HT-29 (cell line): Measurements from ENCODE around the gene CHST7. TPM values are rescaled to one million over a fixed set of nuclear protein-coding genes. Genes with fewer than 3 reads are reported as not detected.

Experiments
- DNase-seq: peaks from one replicate; pipeline ENCODE4 v3.0.0-alpha.2; 2015; ENCODE audit warnings: low spot score
- total RNA-seq: library from RNA; depleted of rRNA; stranded (reverse); fragments of >200 nt; shearing (Covaris generic); gene quantifications from 2 replicates; pipeline ENCODE4 v1.2.3, GENCODE V29; 2014

CHST7 gene
- total RNA-seq, 1 experiment from 2014 or later = 2.3 TPM

- DNase-seq = peak; percentile 32
Observed at GRCh38 chrX:46572340-46572936, 1.1 kb upstream of the CHST7 start.

- peak; percentile 32 for DNase-seq
Observed at GRCh38 chrX:46573892-46574773, 568 bp downstream of the CHST7 start.

- no peak for DNase-seq
Observed at GRCh38 chrX:46574774-46575381, 1.3 kb downstream of the CHST7 start.

GRCh38 chrX:46575586-46575985, 2.0 kb downstream of the CHST7 start:
- no peak for DNase-seq

GRCh38 chrX:46575991-46576392, 2.4 kb downstream of the CHST7 start:
- no peak for DNase-seq

GRCh38 chrX:46576458-46576857, 2.9 kb downstream of the CHST7 start:
- DNase-seq = no peak

GRCh38 chrX:46577221-46578005, 3.8 kb downstream of the CHST7 start:
- no peak for DNase-seq

GRCh38 chrX:46579250-46579649, 5.7 kb downstream of the CHST7 start:
- no peak for DNase-seq

GRCh38 chrX:46580613-46581012, 7.0 kb downstream of the CHST7 start:
- no peak for DNase-seq

GRCh38 chrX:46582325-46582724, 8.8 kb downstream of the CHST7 start:
- no peak for DNase-seq

GRCh38 chrX:46582966-46583365, 9.4 kb downstream of the CHST7 start:
- DNase-seq = no peak

GRCh38 chrX:46584736-46585135, 11.2 kb downstream of the CHST7 start:
- no peak for DNase-seq

GRCh38 chrX:46587158-46587557, 13.6 kb downstream of the CHST7 start:
- no peak for DNase-seq

GRCh38 chrX:46587753-46588171, 14.2 kb downstream of the CHST7 start:
- DNase-seq = no peak

GRCh38 chrX:46588263-46588662, 14.7 kb downstream of the CHST7 start:
- DNase-seq = no peak

- peak; percentile 9 for DNase-seq
Observed at GRCh38 chrX:46589977-46590723, 16.6 kb downstream of the CHST7 start.

- DNase-seq = no peak
Observed at GRCh38 chrX:46595084-46595483, 21.5 kb downstream of the CHST7 start.

GRCh38 chrX:46597208-46597607, 23.6 kb downstream of the CHST7 start:
- no peak for DNase-seq

GRCh38 chrX:46597771-46598170, 24.2 kb downstream of the CHST7 start:
- DNase-seq = no peak

- DNase-seq = no peak
Observed at GRCh38 chrX:46599051-46599560, 25.5 kb downstream of the CHST7 start.

GRCh38 chrX:46601283-46601682, 27.7 kb downstream of the CHST7 start:
- DNase-seq = no peak
